Glomerular visceral epithelial cell (primary cell): ENCODE data around the gene KLHL29.
A peak's percentile ranks its signal among the peaks of the same experiment; 100 is the strongest.

ENCODE experiments used
- DNase-seq: peaks from one replicate; pipeline ENCODE4 v3.0.0-alpha.2; 2016; ENCODE audit errors: extremely low spot score

KLHL29 gene

DNA sequence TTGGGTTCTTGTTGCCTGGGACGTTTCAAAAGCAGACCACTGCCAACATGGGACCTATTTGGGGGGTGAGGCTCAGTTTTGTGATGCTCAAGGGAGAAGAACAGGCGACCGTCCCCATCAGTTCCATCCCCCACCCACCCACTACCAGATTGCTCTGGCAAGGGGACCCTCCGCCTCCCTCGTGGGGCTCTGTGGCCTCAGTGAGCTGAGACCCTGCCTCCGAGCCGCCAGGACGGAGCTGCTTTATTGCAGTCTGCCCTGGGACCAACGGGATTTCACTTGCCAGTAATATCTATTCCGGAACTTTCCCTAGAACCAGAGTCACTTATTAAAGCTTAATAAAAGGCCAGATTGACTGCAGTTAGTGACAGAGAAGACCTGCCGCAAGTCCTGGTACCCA is 146.3 kb downstream of the KLHL29 start:
- no peak for DNase-seq

DNA sequence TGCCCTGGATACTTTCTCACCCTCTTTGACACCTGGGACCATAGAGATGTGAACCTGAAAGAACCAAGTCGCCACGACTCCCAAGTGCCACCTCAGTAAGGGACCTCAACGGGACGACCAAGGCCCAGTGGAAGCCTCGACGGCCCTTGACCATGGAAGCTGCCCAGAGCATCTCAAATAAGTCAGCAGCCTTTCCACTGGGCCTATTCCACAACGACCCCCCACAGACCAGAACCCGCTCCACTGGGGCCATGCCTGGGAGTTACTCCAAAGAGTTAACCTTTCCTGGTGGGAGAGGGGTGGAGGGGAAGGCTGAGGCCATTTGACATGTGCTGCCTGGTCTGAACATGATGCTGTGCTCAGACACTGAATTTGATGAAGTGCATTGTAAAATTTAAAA is 146.9 kb downstream of the KLHL29 start:
- no peak for DNase-seq

DNA sequence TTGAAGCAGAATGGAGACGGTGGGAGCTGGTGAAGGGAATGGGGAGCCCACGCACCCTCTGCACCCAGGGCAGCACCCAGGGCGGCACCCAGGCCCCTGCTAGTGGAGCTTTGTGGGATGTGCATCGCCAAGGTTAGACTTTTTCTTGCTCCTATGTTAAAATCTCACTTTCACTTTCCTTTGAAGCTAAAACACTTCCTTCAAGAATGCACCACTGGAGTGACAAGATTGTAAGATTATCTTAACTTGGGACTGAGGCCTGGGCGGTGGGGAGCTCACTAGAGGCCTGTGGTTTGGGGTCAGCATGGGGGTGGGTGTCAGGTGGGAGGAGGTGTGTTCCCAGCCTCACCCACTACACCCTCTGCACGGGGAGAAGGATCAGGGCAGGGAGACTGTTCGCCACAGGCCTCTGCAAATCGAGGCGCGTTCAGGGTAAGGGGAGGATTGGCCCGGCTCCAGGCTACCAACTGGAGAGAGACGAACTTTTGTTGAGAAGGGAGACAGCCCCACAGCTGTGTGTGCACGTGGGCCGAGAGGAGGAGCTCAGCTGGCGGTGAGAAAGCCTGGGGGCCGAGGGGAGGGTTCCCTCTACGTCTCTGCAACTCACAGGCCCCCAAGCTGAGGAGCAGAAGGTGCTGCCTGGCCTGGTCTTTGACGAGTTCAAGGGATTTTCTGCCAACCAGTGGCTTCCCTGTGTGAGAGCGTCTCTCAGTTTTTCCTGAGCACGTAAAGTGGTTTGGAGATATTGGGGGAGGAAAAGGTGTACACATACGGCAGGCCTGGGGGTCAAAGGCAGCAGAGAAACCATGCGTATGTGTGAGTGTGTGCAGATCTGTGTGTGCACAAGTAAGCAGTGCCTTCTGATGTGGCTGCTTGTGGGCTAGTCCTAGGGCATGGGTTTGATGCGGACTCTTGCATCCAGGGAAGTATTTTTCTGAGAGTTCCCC is 147.7 kb downstream of the KLHL29 start:
- DNase-seq = no peak

DNA sequence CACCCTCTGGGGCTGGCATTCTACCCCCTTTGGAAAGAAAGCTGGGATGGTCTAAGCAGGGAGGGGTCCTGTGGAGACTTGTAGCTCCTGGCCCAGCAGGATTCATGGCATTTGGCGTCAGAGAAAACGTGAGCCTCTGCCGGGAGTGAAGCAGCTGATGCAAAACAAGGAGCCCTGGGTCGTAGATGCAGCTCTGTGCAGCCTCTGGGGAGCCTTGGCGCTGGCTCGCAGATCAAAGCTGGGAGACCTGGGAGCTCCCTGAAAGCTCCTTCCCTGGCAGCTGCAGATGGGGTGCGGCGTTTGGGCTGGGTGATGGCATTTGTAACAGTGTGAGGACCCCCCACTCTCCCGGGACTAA is 148.3 kb downstream of the KLHL29 start:
- no peak for DNase-seq

DNA sequence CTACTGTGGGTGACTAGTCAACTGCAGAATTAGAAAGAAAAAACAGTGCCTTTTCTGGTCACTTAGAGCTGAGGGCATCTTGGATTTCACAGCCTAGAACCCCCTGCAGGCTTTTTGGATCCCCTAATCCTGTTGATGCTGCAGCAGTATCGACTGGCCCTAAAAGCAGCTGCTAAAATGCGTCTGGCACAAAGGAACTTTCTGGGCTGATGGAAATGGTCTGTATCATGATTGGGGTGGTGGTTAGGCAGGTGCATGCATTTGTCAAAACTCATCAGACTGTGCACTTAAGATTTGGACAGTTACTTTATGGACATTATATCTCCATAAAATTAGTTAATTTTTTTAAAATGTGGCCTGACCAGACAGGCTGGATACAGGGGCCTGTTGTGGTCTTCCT is 149.8 kb downstream of the KLHL29 start:
- no peak for DNase-seq

DNA sequence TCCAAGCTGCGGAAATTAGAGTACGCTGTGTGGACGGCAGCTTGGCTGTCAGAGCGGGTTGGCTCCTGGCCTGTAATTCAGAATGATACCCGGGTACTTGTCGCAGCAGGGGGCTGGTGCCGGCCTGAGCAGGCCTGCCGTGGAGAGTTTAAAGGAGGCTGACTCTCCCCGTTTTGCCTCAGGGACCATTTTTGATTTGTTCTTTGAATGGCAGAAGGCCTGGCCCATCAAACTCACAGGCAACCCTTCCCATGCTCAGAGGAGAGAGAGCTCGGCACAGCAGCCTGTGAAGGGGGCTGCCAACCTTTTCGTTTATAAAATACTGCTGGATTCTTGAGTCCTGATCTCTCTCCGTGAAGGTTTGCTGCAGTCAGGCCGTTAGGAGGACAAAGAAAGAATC is 151.3 kb downstream of the KLHL29 start:
- no peak for DNase-seq

DNA sequence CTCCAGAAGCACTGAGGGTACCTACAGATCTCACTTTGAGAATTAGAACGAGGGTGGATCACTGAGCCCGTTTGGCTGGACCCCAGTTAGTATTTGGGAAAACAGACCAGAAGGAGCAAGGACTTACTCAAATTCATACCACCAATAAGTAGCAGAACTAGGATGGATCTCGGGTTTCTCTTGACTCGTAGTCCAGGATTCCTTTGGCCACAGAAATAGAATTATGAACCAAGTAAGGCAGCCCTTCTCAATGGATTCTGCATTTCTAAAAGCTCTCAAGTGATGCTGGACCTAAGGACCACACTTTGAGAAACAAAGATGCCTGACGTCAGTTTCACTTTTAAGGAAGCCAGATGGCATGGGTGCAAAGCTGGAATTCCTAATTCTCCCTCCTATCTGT is 153.0 kb downstream of the KLHL29 start:
- no peak for DNase-seq

DNA sequence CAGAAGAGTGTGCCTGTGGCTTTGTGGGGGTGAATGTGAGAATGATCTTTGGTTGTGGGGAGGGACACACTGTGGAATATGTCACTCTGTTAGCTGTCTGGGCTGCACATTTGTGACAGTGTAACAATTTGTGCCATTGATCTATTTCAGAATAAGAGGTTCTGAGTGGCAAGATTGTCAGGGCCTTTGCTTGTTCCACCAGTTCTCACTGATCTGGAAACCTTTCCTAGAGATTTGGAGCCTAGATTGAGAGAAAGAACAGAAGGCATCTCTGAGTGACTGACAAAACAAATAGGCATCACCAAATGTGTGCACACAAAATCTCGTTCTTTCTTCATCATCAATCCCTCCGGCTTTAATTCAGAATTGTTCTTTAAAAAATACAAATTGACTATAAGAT is 153.6 kb downstream of the KLHL29 start:
- DNase-seq = no peak

DNA sequence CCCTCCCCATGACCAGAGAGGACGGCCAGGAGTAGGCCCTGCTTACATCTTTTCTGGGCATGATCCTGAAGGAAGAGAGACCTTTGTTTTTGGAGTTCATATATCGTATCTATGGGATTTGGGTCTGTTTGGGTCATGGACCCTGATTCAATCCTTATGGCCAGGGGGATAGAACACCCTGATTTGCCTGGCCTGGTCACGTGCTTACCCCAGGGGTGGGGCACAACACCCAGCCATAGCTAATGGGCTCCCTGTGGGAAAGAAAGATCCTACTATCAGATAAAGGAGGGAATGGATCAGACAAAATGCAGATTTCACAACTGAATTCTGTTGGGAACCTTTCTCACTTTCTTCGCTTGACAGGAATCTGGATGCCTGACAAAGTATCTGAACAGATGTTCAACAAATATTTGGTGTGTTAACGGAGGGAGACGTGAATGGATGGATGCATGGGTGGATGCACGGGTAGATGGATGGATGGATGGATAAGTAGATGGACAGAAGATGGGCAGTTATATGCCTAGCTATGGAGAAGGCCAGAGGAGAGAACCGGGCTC is 155.9 kb downstream of the KLHL29 start:
- DNase-seq = no peak

DNA sequence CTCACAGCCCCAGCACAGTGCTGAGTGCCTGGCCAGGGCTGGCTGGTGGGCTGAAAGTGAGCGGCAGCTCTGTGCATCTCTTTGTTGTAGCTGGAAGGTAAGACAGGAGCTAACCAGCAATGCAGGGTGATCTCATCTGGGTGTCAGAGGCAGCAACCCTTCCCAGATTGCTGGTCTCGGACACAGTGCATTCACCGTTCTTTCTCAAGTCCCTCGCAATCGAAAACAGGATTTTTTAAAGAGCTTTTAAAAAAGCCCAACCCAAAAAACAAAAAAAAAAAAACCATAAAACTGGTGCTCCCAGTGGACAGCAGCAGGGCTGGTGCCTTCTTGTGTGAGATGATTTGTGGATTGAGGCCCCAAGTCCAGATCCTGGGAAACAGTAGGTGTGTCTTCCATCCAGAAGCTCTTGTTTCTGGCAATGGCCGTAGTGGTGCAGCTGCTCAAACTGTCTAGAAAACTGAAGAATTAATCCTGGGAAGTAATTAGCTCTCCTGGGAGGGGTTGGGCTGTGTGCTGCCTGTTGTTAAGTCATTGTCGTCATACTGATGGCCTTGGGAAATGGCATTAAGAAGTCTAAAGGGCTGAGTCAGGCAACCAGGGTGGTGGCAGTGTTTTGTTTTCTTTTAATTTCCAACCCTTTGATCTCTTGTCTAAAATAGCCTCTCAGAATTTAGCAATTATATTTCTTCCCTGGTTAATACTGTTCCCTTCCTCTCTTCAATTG is 156.7 kb downstream of the KLHL29 start:
- no peak for DNase-seq

DNA sequence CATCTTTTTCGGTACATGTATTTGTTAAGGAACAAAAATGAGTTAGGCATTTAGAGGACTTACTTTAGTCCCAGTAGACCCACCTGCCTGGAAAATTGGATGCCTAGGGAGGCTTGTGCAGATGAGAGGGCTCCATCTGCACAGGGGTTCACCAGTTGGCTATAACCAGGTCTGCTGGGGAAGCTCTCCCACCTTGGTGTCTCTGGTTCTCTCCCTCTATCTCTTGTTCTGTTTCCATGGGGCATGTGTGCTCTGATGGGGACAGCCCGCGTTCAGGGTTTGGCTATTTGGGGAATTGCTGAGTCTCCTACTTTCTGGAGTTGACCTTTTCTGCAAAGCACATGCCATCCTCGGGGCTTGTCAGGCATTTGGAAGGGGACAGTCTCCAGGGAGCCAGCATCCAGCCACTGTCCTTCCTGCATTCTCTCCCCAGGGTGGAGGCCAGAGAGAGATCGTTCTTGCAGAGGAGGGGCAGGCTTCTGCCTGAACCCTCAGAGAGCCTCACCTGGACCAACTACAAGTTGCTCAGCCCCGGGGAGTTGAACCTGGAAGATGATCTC is 157.3 kb downstream of the KLHL29 start:
- DNase-seq = no peak

DNA sequence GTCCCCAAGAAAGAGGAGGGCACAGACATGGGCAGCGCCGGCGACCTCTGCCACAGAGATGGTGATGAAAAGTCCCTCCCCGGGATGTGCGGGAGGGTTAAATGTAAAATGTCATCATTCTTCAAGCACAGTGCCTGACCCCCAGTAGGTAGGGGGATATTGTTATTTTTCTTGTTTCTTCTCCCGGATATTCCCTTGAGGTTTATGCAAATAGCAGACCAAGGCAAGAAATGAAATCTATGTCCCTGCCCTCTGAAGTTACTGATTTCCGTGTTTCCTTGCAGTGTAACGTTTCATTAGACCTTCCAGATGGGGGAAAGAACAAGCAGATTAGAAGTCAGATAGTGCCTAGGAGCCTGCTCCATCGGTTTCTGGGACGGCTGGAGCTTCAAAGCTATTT is 158.3 kb downstream of the KLHL29 start:
- DNase-seq = no peak

DNA sequence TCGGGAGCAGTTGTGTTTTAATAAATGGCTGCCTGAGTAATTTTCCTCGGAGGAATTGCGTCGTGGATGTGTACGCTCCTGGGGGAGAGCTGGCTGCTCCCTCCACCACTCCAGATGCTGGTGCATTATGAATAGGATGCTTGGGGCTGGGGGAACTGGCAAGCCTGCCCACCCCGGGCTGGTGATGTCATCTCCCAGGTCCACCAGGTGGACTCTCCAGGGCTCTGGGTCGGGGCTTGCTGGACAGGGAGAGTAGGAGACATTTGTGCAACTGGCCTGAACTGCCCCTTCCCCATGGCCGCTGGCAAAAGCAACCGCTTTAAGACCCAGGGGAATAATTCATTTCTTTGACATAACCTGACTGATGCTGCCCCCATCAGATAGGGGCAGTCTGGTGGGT is 158.7 kb downstream of the KLHL29 start:
- DNase-seq = no peak

DNA sequence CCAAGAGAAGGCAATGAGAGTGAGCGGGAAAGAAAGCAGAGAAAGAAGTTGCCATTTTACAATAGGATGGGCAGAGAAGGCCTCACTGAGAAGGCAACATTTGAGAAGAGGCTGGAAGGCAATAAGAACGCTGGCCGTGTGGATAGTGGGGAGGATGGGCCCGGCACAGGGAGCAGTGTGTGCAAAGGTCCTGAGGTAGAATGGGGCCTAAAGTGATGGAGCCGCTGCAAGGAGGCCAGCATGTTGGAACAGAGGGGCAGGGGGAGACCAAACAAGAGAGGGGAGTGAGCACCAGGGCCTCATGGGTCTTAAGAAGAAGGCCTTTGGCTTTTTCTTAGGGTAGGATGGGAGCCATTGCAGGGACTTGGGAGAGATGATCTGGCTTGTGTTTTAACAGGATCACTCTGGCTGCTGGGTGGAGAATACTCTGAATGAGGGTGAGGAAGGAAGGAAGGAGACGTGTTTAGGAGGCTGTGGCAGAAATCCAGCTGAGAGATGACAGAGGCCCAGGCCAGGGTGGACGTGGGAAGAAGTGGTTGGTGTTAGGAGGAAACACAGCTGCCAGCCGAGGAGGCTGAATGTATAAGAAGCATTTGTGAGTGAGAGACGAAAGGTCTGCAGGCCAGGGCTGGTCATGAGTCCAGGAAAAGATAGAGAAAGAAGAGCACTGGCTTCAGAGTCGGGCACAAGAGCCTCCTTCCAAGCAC is 159.8 kb downstream of the KLHL29 start:
- DNase-seq = no peak

DNA sequence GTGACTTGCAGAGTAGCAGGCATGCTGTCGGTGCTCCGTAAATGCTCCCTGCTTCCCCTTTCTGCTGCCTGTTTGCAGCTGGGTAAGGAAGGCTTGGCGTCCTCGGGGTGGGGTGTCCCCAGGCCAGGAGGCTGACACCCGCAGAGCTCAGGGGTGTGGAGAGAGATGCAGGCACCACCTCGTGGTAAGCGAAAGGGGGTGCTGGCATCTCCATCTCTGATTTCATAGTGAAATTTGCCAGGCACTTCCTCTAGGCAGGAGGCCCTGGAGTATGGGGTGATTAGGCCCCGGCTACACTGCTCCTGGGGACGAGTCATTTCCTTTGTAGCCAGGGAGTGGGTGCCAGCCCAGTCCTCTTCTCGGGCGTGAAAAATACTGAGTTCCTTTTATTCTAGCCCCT is 160.4 kb downstream of the KLHL29 start:
- DNase-seq = peak; percentile 19

DNA sequence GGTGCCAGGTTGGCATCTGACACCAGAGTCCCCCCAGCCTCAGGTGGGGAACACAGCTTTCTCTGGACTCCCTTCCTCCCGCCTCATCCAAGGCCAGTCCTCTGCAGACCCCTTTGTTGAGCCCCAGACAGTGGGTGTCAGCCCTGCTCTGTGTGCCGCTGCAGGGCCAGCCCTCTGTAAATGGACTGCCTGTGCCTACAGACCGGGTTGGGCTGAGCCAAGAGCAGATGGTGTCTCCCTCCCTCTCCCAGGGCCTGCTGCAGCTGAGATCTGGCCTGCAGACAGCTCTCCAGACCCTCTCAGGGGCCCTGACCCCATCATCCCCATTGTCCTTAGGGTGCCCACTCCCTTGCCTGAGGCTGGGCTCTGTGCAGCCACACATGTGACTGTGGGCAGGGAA is 160.8 kb downstream of the KLHL29 start:
- no peak for DNase-seq

DNA sequence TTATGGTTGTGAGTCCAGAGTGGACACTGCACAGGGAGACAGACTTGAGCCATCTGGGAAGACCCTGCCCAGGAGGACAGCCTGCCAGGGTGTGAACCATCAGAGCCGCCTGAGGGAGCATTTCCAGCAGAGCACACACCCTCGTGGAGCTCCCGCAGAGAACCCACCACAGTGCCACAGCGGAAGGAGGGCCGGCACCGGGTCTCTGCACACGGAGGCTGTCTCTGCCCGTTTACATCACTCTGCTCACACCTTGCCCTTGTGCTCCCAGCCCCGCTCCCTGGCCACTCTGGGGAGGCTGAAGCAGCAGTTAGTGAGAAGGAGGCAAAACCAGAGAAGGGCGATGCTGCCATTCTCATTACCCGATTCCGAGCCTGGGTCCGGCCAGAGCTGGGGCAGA is 161.9 kb downstream of the KLHL29 start:
- no peak for DNase-seq

DNA sequence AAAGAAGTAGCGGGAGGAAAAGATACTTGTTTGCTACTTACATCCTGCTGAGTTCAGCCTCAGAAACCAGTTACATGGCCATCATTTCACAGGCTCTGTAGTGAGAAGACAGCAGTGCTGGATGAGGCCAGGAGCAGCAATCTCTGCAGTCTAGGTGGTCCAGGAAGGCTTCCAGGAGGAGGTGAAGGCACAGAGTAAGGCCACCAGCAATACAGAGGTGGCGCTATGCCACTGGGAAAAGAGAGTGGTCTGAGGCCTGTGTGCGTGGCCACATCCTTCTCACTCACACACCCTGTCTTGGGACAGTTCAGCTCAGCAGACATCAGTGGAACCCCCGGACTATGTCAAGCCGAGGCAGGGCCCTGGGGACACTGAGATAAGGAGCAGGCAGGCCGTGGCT is 162.7 kb downstream of the KLHL29 start:
- DNase-seq = no peak

DNA sequence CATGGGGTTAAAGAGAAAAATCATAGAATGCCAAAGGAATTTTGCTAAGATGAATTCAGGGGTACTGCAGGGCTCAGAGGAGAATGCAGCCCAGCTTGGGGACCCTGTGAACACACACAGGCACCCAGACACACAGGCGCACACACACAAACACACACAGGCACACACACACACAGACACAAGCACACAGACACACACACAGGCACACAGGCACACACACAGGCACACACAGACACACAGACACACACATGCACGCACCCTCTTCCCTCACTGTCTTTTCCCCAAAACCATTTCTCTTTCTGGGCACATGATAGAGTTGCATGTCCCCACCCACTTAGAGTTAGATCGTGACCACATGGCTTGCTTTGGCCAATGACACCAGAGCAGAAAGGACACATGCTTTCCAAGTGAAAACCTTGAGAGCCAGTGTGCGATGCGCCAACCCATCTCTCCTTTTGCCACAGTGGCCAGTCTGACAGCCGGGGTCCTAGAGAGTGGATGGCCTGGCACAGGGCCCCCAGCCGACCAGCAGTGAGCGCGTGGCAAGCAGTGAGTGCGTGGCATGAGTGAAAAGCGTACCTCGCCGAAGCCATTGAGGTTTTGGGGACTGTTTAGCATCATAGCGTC is 163.3 kb downstream of the KLHL29 start:
- no peak for DNase-seq

DNA sequence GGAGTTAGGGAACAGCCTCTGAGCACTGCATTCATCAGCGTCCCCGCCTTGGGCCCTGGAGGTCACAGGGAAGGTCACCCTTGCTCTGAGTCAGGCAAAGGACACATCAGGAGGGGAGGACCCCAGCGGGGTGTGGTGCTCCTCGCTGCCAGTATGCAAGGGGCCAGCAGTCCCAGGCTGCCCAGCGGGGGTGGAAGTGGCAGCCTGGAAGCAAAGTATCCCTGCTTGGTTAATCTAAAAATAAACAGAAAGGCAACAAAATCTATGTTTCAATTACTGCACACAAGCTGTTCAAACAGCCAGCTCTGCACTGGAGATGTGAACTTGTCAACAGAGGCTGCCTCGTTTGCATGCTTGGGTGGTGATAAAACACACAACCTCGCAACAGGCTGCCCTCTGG is 164.1 kb downstream of the KLHL29 start:
- DNase-seq = no peak

DNA sequence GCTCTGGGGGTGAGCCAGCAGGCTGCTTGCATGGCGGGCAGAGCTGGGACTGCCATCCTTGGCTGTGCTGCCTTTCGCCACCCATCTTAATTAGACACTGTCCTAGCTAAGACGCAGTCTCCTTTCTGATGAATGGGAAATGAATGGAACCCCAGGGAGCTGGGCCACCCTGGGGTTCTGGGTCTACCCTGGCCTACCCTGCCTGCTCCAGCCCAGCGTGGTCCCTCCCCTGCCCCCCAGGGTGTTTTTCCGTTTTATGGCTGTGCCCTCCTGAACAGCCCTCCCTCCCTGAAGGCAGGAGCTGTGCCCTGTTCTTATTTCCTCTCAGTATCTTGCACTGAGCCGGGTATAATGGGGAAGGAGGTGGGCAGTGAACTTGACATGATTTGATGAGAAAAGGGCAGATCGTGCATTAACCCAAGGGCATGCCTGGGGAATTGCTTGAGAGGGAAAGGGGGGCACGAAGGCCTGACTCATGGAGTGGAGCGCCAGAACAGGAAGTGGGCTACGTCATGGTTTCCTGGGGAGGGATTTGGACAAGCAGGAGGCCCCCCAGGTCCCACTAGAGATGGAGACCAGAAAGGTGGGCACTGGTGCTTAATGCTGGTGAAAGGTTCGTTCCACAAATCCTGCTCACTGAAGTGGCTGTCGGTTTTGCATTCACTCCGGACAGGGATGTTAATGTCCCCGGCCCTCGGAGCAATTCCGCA is 165.0 kb downstream of the KLHL29 start:
- peak; percentile 4 for DNase-seq
